HG02981 (cell line): Measurements from ENCODE around the gene PNPLA3.

Experiments
- ATAC-seq: cut with Tn5 transposase; IDR thresholded peaks from one replicate; pipeline ENCODE4 v1.9.1; 2021; ENCODE audit warnings: mild to moderate bottlenecking, moderate library complexity; ENCODE audit not compliant: unreplicated experiment

The PNPLA3 gene

GRCh38 chr22:43957871-43958270 lies 34.3 kb downstream of the PNPLA3 start:
- no peak for ATAC-seq

GRCh38 chr22:43964314-43964857 lies 40.8 kb downstream of the PNPLA3 start:
- ATAC-seq: no peak

- no peak for ATAC-seq
Observed at GRCh38 chr22:43967069-43967468, 43.5 kb downstream of the PNPLA3 start.

GRCh38 chr22:43968614-43969013 lies 45.0 kb downstream of the PNPLA3 start:
- no peak for ATAC-seq

GRCh38 chr22:43969021-43969878 lies 45.6 kb downstream of the PNPLA3 start:
- ATAC-seq: no peak

- no peak for ATAC-seq
Observed at GRCh38 chr22:43969989-43970755, 46.6 kb downstream of the PNPLA3 start.

- no peak for ATAC-seq
Observed at GRCh38 chr22:43971112-43971511, 47.5 kb downstream of the PNPLA3 start.

- no peak for ATAC-seq
Observed at GRCh38 chr22:43972931-43973462, 49.4 kb downstream of the PNPLA3 start.

GRCh38 chr22:43974028-43974545 lies 50.5 kb downstream of the PNPLA3 start:
- no peak for ATAC-seq

GRCh38 chr22:43975041-43975440 lies 51.4 kb downstream of the PNPLA3 start:
- no peak for ATAC-seq

GRCh38 chr22:43976861-43977795 lies 53.5 kb downstream of the PNPLA3 start:
- ATAC-seq: no peak

- no peak for ATAC-seq
Observed at GRCh38 chr22:43978558-43978957, 55.0 kb downstream of the PNPLA3 start.

- ATAC-seq: no peak
Observed at GRCh38 chr22:43980579-43980978, 57.0 kb downstream of the PNPLA3 start.

GRCh38 chr22:43980996-43981395 lies 57.4 kb downstream of the PNPLA3 start:
- no peak for ATAC-seq

- ATAC-seq: no peak
Observed at GRCh38 chr22:43983808-43984207, 60.2 kb downstream of the PNPLA3 start.

- ATAC-seq: no peak
Observed at GRCh38 chr22:43985532-43985931, 61.9 kb downstream of the PNPLA3 start.

- ATAC-seq: no peak
Observed at GRCh38 chr22:43988116-43988820, 64.7 kb downstream of the PNPLA3 start.

- ATAC-seq: no peak
Observed at GRCh38 chr22:43988960-43989359, 65.4 kb downstream of the PNPLA3 start.

- ATAC-seq: no peak
Observed at GRCh38 chr22:43990044-43990443, 66.4 kb downstream of the PNPLA3 start.
